Retinal pigment epithelial cell (primary cell): ENCODE data around the gene XPR1.

Source experiments
- DNase-seq: peaks from one replicate; pipeline ENCODE4 v3.0.0-alpha.2; 2010; ENCODE audit warnings: low read depth
- H3K4me3 ChIP-seq: 2 replicates; pipeline ENCODE4 v1.5.1; 2011; ENCODE audit warnings: mild to moderate bottlenecking, low read length, control low read depth, moderate library complexity
- CTCF ChIP-seq: conservative IDR thresholded peaks from 2 replicates; pipeline ENCODE4 v1.5.1; 2011; ENCODE audit warnings: low read depth, low read length, control low read depth, inconsistent platforms

Gene XPR1

GRCh38 chr1:180939711-180940103, 307.9 kb downstream of the XPR1 start:
- TF ChIP-seq CTCF = no peak
- no peak overlapping the region for H3K4me3 ChIP-seq
- no peak for DNase-seq
